NT2/D1 (cell line): ENCODE measurements around the gene LSMEM2.
"Not testable (repeated sequence)": the region's sequence is repeated elsewhere in the genome, so short reads cannot be mapped to it uniquely, and the experiment has no call there.

ENCODE experiments used
- DNase-seq: peaks from one replicate; pipeline ENCODE4 v3.0.0-alpha.2; 2011; ENCODE audit warnings: low read depth, low spot score
- H3K27me3 ChIP-seq: 2 replicates; pipeline ENCODE4 v1.6.0; 2011; ENCODE audit warnings: mild to moderate bottlenecking; ENCODE audit not compliant: insufficient read length, insufficient read depth
- H3K36me3 ChIP-seq: 2 replicates; pipeline ENCODE4 v1.6.1; 2011; ENCODE audit warnings: mild to moderate bottlenecking, low read length, mixed read lengths; ENCODE audit not compliant: insufficient read depth, insufficient read length
- H3K4me1 ChIP-seq: 2 replicates; pipeline ENCODE4 v1.5.1; 2011; ENCODE audit not compliant: insufficient read depth, insufficient read length
- H3K4me3 ChIP-seq: 2 replicates; pipeline ENCODE4 v1.5.1; 2011; ENCODE audit warnings: low read depth; ENCODE audit not compliant: insufficient read length
- H3K9ac ChIP-seq: 2 replicates; pipeline ENCODE4 v1.6.0; 2011; ENCODE audit warnings: low read depth; ENCODE audit not compliant: insufficient read length
- H3K9me3 ChIP-seq: 2 replicates; pipeline ENCODE4 v1.5.1; 2011; ENCODE audit warnings: mild to moderate bottlenecking, low read length; ENCODE audit not compliant: insufficient read depth
- SUZ12 ChIP-seq: IDR thresholded peaks from 2 replicates; pipeline ENCODE4 v1.6.1; 2011; ENCODE audit not compliant: insufficient read length, insufficient read depth; ENCODE audit errors: extremely low read depth
- YY1 ChIP-seq: IDR thresholded peaks from 2 replicates; pipeline ENCODE4 v1.6.1; 2011; ENCODE audit not compliant: insufficient read length, insufficient read depth
- ZNF274 ChIP-seq: IDR thresholded peaks from 2 replicates; pipeline ENCODE4 v1.6.1; 2011; ENCODE audit warnings: mild to moderate bottlenecking, low read depth, low read length

LSMEM2 gene

DNA sequence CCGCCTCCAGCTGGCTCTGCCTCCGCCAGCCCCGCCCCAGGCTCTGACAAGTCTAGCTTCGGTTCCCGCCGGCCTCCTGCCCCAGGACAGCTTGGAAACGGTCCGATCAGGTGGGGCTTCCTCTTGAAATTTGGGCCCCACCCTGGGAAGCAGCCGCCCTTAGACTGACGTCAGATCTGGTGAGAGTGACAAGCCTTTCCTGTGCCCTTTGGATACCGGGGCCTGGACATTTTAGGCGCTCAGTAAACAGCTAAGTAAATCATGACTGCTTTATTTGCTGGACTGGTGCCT is 20.7 kb downstream of the LSMEM2 start:
- TF ChIP-seq ZNF274 (no peak), SUZ12 (no peak), YY1 (no peak)
- Histone ChIP-seq H3K4me3 (peak overlapping the region; percentile 21), H3K4me1 (peaks cover 20% of the 10 kb centered on the region)

DNA sequence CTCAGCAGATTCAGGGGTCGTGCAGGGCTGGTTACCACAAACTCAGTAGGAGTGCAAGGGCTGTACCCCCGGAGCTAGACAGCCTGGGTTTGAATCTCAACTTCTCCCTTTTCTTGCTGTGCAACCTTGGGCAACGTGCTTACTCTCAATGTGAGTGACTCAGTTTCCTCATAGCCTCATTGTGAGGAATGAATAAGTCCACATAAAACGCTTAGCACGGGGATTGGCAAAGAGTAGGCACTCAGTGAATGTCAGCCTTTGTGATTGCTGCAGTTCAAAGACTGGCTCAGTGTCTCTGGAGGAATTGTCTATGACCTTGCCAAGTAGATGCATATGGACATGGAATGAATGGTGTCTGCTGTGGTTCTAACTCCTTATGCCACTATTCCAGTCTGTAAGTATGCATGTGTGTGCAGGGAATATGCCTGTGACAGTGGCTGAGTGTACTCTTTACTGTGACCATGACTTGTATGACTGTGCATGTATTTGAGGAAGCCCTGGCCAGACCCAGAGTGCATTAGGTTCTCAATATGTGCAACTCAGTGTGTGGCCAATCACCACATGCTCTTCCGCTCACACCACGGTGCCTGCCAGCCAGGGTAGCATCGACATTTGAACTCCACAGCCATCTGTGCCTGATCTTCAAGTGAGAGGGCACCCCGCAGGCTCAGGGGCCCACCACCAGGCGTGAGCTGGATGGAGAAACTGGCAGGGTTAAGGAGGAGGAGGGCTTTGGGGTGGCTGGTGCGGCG is 21.2 kb downstream of the LSMEM2 start:
- no peaks in the 10 kb centered on the region for H3K27me3 ChIP-seq
- peaks cover 9% of the 10 kb centered on the region for H3K36me3 ChIP-seq
- H3K4me1 ChIP-seq, result peaks cover 20% of the 10 kb centered on the region
- H3K4me3 ChIP-seq, result peak overlapping the region; percentile 21
- peak overlapping the region; percentile 75 for H3K9ac ChIP-seq
- DNase-seq, result no peak
- no peak for TF ChIP-seq ZNF274
- no peak for TF ChIP-seq SUZ12
- TF ChIP-seq YY1, result no peak
- H3K9me3 ChIP-seq, result no peaks in the 10 kb centered on the region

More for the DNA sequence above, 20.7 kb downstream of the LSMEM2 start:
- Histone ChIP-seq H3K9me3 (no peaks in the 10 kb centered on the region), H3K27me3 (no peaks in the 10 kb centered on the region), H3K36me3 (peaks cover 9% of the 10 kb centered on the region), H3K9ac (peak overlapping the region; percentile 75)
- no peak for DNase-seq

DNA sequence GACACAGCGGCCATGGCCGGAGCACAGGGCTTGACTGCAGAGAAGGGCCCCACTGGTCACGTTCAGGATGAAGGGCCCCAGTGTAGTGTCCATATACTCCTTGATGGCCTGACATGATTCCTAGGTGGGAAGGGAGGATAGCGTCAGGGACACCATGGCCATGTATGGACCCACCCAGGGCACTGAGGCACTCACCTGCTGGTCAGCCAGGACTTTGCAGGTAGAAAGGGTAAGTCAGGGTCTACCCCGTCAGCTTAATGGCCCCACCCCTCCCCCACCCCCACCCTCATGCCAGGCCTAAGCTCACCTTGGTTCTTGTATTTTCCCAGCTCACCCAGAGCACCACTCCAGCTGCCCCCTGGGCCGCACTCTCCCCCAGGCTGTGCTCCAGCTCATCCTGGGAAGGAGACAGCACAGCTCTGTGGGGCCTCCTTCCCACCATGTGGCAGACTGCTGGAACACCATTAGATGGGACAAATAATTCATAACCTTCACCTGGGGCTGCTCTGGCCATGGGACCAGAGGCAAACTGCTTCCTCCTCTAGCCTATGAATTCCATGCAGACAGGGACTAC is 21.9 kb downstream of the LSMEM2 start:
- TF ChIP-seq YY1 (no peak), ZNF274 (no peak), SUZ12 (no peak)
- Histone ChIP-seq H3K9me3 (peaks cover 2% of the 10 kb centered on the region; the same call in 1 of the 2 replicates), H3K4me1 (peaks cover 20% of the 10 kb centered on the region), H3K27me3 (no peaks in the 10 kb centered on the region), H3K9ac (no peak overlapping the region), H3K36me3 (peaks cover 9% of the 10 kb centered on the region), H3K4me3 (no peak overlapping the region)
- DNase-seq, result no peak

DNA sequence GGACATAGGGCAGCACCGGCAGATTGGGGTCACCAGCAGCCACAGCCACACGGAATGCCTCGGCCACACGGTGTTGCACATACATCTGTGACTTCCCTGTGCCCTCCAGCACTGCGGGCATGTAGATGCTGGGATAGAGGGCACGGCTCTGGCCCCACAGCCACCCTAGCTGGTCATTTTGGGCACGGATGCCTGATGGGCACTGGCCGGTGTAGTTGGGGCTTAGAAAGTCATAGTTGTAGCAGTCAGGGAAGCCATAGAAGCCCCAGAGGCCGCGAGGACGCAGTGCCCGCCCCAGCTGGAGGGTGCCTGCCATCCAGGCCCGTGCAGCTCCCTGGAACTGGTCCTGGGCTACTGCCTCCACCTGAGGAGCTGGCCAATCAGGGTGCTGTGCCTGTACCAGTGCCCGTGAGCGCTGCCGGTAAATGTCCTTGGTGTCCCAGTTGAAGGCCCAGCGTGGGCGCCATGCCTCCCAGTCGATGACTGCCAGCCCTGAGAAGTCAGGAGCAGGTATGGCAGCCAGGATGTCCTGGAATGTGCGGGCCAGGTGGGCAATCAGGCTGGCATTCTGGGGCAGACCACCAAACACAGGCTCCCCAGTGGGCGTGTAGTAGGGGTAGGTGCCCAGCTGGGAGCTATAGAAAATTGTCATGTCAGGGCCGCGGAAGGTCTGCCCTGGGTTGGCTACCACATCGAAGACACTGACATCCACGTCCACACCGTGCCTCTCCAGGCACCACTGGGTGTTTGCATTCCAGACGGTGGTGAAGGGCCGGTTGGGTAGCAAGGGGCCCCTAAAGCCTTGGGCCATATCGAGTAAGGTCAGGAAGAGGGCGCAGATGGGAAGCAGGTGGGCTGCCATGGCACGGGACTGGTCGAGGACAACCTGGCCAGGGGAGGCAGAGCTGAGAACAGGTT is 23.5 kb downstream of the LSMEM2 start:
- DNase-seq, result no peak
- TF ChIP-seq SUZ12, result no peak
- TF ChIP-seq ZNF274, result no peak
- no peak for TF ChIP-seq YY1
- no peaks in the 10 kb centered on the region for H3K27me3 ChIP-seq
- H3K4me1 ChIP-seq, result peaks cover 20% of the 10 kb centered on the region
- H3K4me3 ChIP-seq, result no peak overlapping the region
- H3K9ac ChIP-seq, result peak overlapping the region; percentile 79
- peaks cover 16% of the 10 kb centered on the region for H3K9me3 ChIP-seq
- peaks cover 1% of the 10 kb centered on the region for H3K36me3 ChIP-seq

DNA sequence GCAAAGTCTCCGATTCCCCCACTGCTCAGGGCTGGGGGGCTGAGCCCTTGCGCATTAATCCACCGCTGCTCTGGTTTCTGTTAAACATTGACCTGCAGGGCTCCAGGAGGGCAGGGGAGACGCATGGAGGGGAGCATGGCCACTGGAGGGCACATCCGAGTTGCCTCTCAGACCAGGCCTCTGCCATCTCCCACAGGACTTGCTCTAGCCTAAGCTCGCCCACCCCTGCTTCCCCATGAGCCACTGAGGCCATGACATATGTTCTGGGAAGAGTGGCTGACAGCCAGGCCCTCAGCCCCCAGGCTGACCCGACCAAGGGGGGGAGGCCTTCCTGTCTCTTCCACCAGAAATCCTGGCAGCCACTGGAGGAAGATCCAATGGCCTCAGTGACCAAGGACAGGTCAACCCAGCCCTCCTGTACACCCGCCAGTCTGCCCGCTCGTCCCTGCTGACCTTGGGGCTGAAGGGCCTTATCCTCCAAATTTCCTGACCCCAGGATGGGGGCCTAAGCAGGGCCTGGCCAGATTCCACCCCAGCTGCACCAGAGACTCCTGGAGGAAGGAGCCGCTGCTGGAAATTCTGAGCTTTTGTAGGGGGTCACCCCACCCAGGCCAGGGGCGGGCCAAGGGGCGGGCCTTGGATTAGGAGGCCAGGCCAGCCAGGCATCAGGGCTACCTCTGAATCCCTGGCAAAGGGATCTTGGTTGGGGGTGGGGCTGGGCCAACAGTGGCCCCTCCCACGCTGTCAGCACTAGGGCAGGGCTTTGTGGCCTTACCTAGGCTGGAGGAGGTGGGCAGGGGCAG is 24.3 kb downstream of the LSMEM2 start, which contains the start of gene HYAL1:
TSS of gene HYAL1 (minus strand) at position 562 of the 803 bp plus-strand sequence. CDS start 618 bp downstream, outside the sequence.
- TF ChIP-seq ZNF274, result no peak
- TF ChIP-seq SUZ12, result no peak
- no peak for TF ChIP-seq YY1
- Histone ChIP-seq H3K9me3 (peaks cover 24% of the 10 kb centered on the region), H3K27me3 (no peaks in the 10 kb centered on the region), H3K4me3 (peak within 1 kb of the TSS; percentile 31), H3K9ac (peak within 1 kb of the TSS; percentile 79), H3K4me1 (peaks cover 20% of the 10 kb centered on the region), H3K36me3 (no peaks in the 10 kb centered on the region)
- no peak for DNase-seq

DNA sequence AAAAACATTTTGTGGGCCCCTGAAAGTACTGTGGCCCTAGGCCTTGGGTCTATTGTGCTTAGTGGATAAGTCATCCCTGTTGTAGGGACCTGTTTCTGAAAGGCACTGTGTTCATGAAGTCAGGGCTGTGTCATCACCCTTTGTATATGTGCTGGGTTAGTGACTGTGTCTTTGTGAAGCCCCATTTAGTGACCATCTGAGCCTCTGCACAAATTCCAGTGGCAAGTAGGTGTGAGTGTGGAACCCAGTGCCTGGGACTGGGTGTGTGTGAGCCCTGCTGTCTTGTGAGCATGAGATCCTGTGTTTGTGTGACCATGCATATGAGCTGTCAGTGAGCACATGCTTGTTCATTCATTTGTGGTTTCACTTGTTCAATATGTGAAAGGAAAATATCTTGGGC is 25.7 kb downstream of the LSMEM2 start:
- TF ChIP-seq ZNF274 (no peak), YY1 (no peak), SUZ12 (no peak)

DNA sequence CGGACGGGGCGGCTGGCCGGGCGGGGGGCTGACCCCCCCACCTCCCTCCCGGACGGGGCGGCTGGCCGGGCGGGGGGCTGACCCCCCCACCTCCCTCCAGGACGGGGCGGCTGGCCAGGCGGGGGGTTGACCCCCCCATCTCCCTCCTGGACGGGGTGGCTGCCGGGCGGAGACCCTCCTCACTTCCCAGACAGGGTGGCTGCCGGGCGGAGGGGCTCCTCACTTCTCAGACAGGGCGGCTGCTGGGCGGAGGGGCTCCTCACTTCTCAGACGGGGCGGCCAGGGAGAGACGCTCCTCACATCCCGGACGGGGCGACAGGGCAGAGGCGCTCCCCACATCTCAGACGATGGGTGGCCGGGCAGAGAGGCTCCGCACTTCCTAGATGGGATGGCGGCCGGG is 33.2 kb downstream of the LSMEM2 start:
- H3K9ac ChIP-seq, H3K27me3 ChIP-seq, H3K4me1 ChIP-seq, H3K4me3 ChIP-seq, DNase-seq: not testable (repeated sequence)
- Histone ChIP-seq H3K36me3 (peaks cover 24% of the 10 kb centered on the region), H3K9me3 (peaks cover 24% of the 10 kb centered on the region)

More for the DNA sequence above, 25.7 kb downstream of the LSMEM2 start:
- Histone ChIP-seq H3K9ac (no peak overlapping the region), H3K4me3 (no peak overlapping the region), H3K36me3 (no peaks in the 10 kb centered on the region), H3K9me3 (peaks cover 35% of the 10 kb centered on the region), H3K27me3 (no peaks in the 10 kb centered on the region), H3K4me1 (peaks cover 20% of the 10 kb centered on the region)
- DNase-seq, result no peak
